ENCODE measurements around the gene CCDC187. TPM values are rescaled to one million over a fixed set of nuclear protein-coding genes. Genes with fewer than 3 reads are reported as not detected.
"Not testable (repeated sequence)": the region's sequence is repeated elsewhere in the genome, so short reads cannot be mapped to it uniquely, and the experiment has no call there.

The CCDC187 gene
- total RNA-seq, 2 donors from 2014 or later: not detected

DNA sequence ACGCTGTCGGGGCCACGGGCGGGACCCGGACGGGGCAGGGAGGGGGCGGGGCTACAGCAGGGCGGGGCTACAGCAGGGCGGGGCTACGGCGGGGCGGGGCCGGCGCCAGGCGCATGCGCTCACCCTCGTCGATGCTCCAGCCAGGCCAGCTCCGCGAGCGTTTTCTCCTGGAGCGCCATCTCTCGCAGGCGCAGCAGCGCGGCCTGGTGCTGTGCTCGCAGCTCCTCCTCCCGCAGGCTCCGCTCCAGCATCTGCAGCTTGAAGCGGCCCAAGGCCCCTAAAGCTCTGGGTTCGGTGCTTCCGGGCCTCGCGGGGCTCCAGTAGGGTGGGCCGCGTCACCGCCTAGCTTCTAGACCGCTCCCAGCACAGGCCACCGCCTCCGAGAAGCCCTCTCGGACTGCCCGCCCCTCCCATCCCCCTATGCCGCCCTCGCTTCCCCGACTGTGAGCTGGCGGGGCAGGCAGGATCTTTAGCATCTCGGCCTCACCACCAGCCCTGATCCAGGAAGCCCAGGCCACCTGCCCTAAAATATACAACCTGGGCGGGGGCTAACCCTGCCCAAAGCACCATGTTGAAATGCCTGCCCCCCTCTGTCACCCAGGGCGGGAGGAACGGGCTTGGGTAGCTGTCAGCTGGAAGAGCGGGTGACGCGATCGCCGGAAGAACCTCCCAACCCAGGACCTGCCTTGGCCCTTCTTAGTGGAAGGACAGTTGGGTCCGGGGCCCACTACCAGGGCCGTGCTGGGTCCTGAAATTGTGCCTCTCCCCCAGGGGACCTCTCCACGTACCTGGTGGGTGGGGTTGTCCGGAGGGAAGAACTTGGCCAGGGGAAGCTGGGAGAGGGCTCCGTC is 36.4 kb downstream of the CCDC187 start:
- Mint-ChIP-seq H3K4me1 (ENCODE audit: low read depth in 2 of 2) (no peaks in the 10 kb centered on the region), H3K27me3 (peaks cover 0 to 2% of the 10 kb centered on the region in 2 donors), H3K36me3 (no peaks in the 10 kb centered on the region), H3K27ac (peak overlapping the region; percentile 28 to 61), H3K4me3 (peak overlapping the region; percentile 79), H3K9me3 (no peaks in the 10 kb centered on the region)
- peak; percentile 96 for ATAC-seq
- peak; percentile 88 for DNase-seq (ENCODE audit: low spot score)

- not testable (repeated sequence) for H3K4me1 Mint-ChIP-seq (ENCODE audit: low read depth in 2 of 2); ATAC-seq
These were observed 37.3 kb downstream of the CCDC187 start for GRCh38 chr9:136266641-136267040.

GRCh38 chr9:136265561-136266355 is 38.1 kb downstream of the CCDC187 start:
- peaks cover 0 to 2% of the 10 kb centered on the region in 2 donors for H3K27me3 Mint-ChIP-seq
- no peaks in the 10 kb centered on the region for H3K4me1 Mint-ChIP-seq (ENCODE audit: low read depth in 2 of 2)
- ATAC-seq (no peak), DNase-seq (ENCODE audit: low spot score) (no peak)
- no peak overlapping the region for H3K27ac Mint-ChIP-seq
- H3K9me3 Mint-ChIP-seq: no peaks in the 10 kb centered on the region
- H3K36me3 Mint-ChIP-seq: no peaks in the 10 kb centered on the region
- H3K4me3 Mint-ChIP-seq: no peak overlapping the region

More at GRCh38 chr9:136266641-136267040, 37.3 kb downstream of the CCDC187 start:
- H3K4me3 Mint-ChIP-seq: peak overlapping the region; percentile 79
- H3K9me3 Mint-ChIP-seq; DNase-seq (ENCODE audit: low spot score); H3K27ac Mint-ChIP-seq; H3K27me3 Mint-ChIP-seq; H3K36me3 Mint-ChIP-seq: not testable (repeated sequence)

DNA sequence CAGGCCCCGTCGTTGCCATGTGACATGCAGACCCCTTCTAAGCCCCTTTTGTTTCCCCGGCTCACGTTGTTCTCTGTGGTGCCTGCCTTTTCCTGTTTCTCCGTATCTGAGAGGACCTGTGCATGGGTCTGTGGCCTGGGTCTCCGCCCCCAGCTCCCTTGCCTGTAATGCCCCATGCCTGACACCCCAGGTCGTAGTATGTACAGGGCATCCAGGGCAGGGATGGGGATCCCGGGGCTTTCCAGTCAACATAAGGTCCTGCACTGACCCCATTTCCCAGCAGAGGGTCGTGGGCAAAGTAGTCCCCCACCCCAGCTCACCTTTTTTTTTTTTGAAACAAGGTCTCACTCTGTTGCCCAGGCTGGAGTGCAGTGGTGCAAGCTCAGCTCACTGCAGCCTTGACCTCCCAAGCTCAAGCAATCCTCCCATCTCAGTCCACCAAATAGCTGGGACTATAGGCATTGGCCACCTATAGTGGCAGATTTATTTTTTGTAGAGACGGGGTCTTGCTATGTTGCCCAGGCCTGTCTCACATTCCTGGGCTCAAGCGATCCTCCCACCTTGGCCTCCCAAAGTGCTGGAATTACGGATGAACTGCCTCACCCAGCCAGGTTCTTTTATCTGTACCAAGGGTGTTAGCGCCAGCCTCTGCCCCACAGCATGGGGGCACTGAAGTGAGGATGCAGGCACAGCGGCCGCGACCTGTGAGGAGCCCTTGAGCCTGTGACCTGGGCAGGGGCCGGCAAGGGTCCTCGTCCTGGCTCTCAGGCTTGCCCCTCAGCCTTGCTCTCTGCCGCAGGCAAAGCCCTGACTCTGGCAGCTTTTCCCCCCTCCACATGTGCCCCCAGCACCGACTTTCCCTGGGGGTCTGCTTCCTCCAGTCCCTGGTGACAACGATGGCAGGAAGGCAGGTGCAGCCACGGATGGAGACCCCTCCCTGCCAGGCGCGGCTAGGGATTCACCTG is 39.2 kb downstream of the CCDC187 start:
- DNase-seq (ENCODE audit: low spot score) (no peak), ATAC-seq (no peak)
- no peaks in the 10 kb centered on the region for H3K36me3 Mint-ChIP-seq
- H3K4me3 Mint-ChIP-seq: no peak overlapping the region
- H3K27me3 Mint-ChIP-seq: peaks cover 0 to 2% of the 10 kb centered on the region in 2 donors
- no peaks in the 10 kb centered on the region for H3K9me3 Mint-ChIP-seq
- no peak overlapping the region for H3K27ac Mint-ChIP-seq
- no peaks in the 10 kb centered on the region for H3K4me1 Mint-ChIP-seq (ENCODE audit: low read depth in 2 of 2)

- no peak overlapping the region for H3K27ac Mint-ChIP-seq
- peaks cover 0 to 2% of the 10 kb centered on the region in 2 donors for H3K27me3 Mint-ChIP-seq
- no peak overlapping the region for H3K4me3 Mint-ChIP-seq
- no peaks in the 10 kb centered on the region for H3K9me3 Mint-ChIP-seq
- H3K4me1 Mint-ChIP-seq (ENCODE audit: low read depth in 2 of 2): no peaks in the 10 kb centered on the region
- no peaks in the 10 kb centered on the region for H3K36me3 Mint-ChIP-seq
- DNase-seq (ENCODE audit: low spot score) (no peak), ATAC-seq (no peak)
These were observed 39.9 kb downstream of the CCDC187 start for GRCh38 chr9:136264031-136264430.

- Mint-ChIP-seq H3K36me3 (no peaks in the 10 kb centered on the region), H3K4me3 (no peak overlapping the region), H3K27me3 (no peaks in the 10 kb centered on the region), H3K27ac (no peak overlapping the region), H3K4me1 (ENCODE audit: low read depth in 2 of 2) (no peaks in the 10 kb centered on the region), H3K9me3 (no peaks in the 10 kb centered on the region)
- ATAC-seq (no peak), DNase-seq (ENCODE audit: low spot score) (no peak)
These were observed 41.2 kb downstream of the CCDC187 start for GRCh38 chr9:136262671-136263178.

- H3K9me3 Mint-ChIP-seq: no peaks in the 10 kb centered on the region
- H3K27ac Mint-ChIP-seq: no peak overlapping the region
- ATAC-seq (no peak), DNase-seq (ENCODE audit: low spot score) (no peak)
- no peaks in the 10 kb centered on the region for H3K36me3 Mint-ChIP-seq
- no peaks in the 10 kb centered on the region for H3K4me1 Mint-ChIP-seq (ENCODE audit: low read depth in 2 of 2)
- H3K4me3 Mint-ChIP-seq: no peak overlapping the region
- no peaks in the 10 kb centered on the region for H3K27me3 Mint-ChIP-seq
These were observed 42.0 kb downstream of the CCDC187 start for GRCh38 chr9:136261686-136262430.

DNA sequence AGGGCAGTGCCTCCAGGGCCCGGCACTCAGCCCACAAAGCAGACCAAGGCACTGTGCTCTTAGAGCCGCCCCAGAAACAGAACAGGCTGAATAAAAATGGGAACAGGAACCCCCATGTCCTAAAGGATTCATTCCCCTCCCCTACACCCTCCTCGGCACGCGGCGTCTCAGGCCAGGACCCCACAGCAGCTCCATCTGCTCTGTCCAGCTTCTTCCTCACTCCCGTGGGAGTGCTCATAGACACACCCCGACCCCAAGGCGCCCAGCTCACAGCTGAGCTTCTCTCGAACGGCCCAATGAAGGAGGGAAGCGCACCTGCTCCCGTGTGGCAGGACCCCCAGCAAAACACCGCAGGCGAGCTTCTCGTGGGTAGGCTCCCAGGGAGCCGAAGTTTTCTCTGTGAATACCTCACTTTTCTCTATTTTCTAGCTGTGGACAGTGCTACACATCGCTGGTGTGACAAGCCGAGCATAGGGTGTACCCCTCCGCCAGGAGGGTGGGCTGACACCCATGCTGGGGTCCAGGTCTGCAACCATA is 42.9 kb downstream of the CCDC187 start:
- no peaks in the 10 kb centered on the region for H3K27me3 Mint-ChIP-seq
- no peak overlapping the region for H3K27ac Mint-ChIP-seq
- DNase-seq (ENCODE audit: low spot score) (no peak), ATAC-seq (no peak)
- H3K9me3 Mint-ChIP-seq: no peaks in the 10 kb centered on the region
- no peaks in the 10 kb centered on the region for H3K36me3 Mint-ChIP-seq
- H3K4me3 Mint-ChIP-seq: no peak overlapping the region
- H3K4me1 Mint-ChIP-seq (ENCODE audit: low read depth in 2 of 2): no peaks in the 10 kb centered on the region

DNA sequence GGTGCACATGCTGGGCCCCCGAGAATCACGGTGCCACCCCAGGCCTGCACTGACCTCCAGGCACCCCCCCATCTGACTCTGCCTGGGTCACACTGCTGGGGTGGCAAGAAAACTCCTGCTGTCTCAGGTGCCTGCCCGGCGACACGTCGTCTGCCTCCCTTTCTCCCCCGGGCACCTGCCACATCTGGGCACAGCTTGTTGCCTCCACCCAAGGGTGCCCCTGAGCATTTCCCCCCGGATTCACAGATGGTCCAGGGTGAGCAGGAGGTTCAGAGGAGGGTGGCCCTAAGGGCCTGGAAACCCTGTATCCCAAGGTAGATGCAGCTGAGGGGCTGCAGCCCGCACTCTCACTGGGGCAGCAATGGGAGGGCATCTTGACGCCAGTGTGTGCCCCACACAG is 43.4 kb downstream of the CCDC187 start:
- H3K9me3 Mint-ChIP-seq: no peaks in the 10 kb centered on the region
- H3K36me3 Mint-ChIP-seq: no peaks in the 10 kb centered on the region
- DNase-seq (ENCODE audit: low spot score) (no peak), ATAC-seq (no peak)
- no peaks in the 10 kb centered on the region for H3K27me3 Mint-ChIP-seq
- H3K27ac Mint-ChIP-seq: no peak overlapping the region
- no peak overlapping the region for H3K4me3 Mint-ChIP-seq
- no peaks in the 10 kb centered on the region for H3K4me1 Mint-ChIP-seq (ENCODE audit: low read depth in 2 of 2)

GRCh38 chr9:136259836-136260235 is 44.1 kb downstream of the CCDC187 start:
- Mint-ChIP-seq H3K9me3 (no peaks in the 10 kb centered on the region), H3K27ac (no peak overlapping the region), H3K27me3 (no peaks in the 10 kb centered on the region), H3K36me3 (no peaks in the 10 kb centered on the region), H3K4me3 (no peak overlapping the region), H3K4me1 (ENCODE audit: low read depth in 2 of 2) (no peaks in the 10 kb centered on the region)
- ATAC-seq: no peak
- DNase-seq (ENCODE audit: low spot score): no peak

DNA sequence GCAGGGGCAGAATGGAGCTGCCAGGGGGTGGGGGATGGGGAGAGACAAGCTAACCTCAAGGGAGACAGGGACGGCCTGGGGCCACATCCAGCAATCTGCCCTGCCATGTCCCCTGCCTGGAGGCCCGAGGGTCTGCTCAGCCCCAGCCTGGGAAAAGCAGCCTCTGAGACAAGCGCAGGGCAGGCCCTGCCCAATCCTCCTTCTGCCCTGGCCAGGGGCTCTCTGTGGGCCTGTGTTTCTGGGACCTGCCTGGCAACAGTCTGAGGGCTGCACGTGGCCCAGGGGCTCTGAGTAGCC is 44.4 kb downstream of the CCDC187 start:
- Mint-ChIP-seq H3K4me1 (ENCODE audit: low read depth in 2 of 2) (no peaks in the 10 kb centered on the region), H3K4me3 (no peak overlapping the region), H3K27ac (no peak overlapping the region), H3K9me3 (no peaks in the 10 kb centered on the region), H3K36me3 (no peaks in the 10 kb centered on the region), H3K27me3 (no peaks in the 10 kb centered on the region)
- DNase-seq (ENCODE audit: low spot score): no peak
- no peak for ATAC-seq

DNA sequence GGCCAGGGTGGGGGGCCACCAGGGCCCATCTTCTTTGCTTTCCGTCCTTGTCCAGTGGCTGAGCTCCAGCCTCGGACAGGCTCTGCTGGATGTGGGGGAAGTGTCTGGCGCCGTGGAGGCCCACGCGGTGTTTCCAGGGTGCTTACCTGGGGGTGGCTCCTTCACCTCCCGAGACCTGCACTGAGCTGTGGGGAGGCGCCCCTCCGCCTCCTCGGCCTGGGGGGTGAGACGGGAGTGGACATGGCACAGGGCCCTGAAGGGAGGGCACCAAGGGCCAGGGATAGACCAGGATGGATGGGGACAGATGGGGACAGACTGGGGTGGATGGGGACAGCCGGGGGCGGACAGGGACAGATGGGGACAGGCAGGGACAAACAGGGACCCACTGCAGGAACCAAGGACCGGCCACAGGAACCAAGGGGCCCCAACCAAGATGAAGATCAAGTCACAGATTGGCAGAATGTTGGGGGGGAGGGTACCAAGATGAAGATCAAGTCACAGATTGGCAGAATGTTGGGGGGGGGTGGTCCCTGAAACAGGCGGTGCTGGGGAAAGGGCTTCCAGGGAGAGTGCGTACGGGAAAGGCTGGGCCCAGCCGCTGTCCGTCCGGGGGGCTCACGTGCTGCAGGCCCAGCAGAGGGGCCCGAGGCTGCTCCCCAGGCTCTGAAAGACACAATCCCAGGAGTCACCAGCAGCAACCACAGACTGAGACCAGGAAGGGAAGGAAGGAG is 44.9 kb downstream of the CCDC187 start:
- Mint-ChIP-seq H3K27me3 (no peaks in the 10 kb centered on the region), H3K4me3 (no peak overlapping the region), H3K27ac (no peak overlapping the region), H3K9me3 (no peaks in the 10 kb centered on the region), H3K36me3 (no peaks in the 10 kb centered on the region), H3K4me1 (ENCODE audit: low read depth in 2 of 2) (no peaks in the 10 kb centered on the region)
- ATAC-seq (no peak), DNase-seq (ENCODE audit: low spot score) (no peak)
